Stimulated activated CD4-positive, alpha-beta T cell treated with anti-CD3 and anti-CD28 coated beads, TNF-alpha, amount 100 ng/mL, for 1 hour (primary cell): ENCODE measurements around the gene REL.
"Not testable (repeated sequence)": the region's sequence is repeated elsewhere in the genome, so short reads cannot be mapped to it uniquely, and the experiment has no call there.

ENCODE experiments used
- DNase-seq, 3 donors: peaks; one replicate each; pipeline ENCODE4 v3.0.0-alpha.2; 2020; ENCODE audit warnings: low read depth in 3 of 3, low spot score in 1 of 3

The REL gene

DNA sequence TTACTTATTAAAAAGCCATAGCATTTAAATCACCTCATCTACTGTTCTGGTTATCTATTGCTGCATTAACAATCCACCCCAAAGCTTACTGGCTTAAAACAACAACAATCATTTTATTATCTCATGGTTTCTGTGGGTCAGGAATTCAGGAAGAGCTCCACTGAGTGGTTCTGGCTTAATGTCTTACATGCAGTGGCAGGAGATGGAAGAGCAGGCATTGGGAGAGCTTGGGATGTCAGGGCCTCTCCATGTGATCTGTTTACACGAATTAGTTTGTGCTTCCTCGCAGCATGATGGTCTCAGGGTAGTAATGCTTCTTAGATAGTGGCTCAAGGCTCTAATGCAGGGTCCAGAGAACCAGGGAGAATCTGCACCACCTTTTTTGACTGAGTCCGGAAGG, 14.4 kb upstream of the REL start:
- DNase-seq, result no peak

DNA sequence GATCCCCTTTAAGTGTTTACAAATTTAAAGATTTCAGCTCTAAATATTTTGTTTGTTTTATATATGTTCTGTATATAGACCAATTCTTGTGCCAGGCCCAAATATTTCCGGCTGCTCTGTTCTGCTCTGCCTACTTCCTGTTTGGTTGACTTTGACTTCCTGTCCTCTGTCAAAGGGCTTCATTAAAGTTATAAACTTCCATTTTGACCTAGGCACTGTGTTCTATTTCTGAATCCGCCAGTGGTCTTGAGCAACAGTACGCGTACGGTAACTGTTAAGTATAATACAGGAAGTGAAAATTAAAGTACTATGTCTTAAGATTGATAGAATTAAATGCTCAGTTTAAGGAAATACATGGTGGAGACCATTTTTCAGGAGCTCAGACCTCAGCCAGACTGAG, 13.5 kb upstream of the REL start:
- DNase-seq, result no peak

DNA sequence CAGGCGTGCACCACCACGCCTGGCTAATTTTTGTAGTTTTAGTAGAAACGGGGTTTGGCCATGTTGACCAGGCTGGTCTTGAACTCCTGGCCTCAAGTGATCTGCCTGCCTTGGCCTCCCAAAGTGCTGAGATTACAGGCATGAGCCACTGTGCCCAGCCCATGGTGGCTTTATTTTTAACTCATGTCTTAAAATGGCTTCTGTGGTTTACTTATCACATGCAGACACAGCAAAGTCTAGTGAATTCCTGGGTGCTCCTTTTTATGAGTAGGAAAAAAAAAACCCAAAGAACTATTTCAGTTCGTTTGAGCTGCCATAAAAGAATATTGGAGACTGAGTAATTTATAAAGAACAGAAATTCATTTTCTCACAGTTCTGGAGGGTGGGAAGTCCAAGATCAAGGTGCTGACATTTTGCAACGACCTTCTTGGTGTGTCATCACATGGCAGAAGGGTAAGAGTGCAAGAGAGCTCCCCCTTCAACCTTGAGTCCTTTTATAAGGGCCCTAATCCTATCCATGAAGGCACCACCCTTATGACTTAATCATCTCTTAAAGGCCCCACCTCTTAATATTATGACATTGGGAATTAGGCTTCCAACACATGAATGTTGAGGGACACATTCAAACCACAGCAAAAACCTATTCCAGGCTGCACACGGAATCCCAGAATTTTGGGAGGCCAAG, 12.6 kb upstream of the REL start:
- DNase-seq, result no peak

DNA sequence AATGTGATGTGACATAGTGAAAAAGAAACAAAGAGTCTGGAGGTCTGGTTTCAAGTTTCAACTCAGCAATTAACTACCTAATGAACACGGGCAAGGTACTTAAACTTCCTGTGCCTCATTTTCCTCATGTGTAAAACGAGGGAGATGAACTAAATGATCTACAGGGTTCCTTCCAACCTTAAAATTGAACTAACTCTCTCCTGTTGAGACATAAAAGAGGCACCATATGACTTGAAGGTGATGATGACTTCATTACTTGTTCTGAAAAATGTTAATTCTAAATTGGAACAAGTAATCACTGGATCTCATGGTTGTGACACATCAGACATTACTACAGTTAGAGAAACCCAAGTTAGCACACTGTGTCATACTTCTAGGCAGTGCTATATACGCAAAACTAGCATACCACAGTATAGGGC, 8.9 kb upstream of the REL start:
- no peak for DNase-seq

DNA sequence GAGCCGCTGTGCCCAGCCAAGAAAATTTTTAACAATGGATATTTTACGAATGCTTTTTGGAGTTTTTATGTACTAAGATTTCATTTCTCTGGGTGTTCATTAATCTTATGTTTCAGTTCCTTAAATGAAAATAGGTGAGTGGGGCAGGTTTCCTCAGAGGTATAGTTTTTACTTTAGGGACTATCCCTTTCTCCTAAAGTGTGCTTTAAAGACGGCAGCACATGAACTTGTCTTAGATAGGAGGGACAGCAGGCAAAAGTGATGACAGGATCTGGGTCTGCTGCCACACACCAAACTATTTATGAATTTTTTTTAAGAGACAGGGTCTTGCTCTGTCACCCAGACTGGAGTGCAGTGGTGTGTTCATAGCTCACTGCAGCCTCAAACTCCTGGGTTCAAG, 8.0 kb upstream of the REL start:
- no peak for DNase-seq

DNA sequence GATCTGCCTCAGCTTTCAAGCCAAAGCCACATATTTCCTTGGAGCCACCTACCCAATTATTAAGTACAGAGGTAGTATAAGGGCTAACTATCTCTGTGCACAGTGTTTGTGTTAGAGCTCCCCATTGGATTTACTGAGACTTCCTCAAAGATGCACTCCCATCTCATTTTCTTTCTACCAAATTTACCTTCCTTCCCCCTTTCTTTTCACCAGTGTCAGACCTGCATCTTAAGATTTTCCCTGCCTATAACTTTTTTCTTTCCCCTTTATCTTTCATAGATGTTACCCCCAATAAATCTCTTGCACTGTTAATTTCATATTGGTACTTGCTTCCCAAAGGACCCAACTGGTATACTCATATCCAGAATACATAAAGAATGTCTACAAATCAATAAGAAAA, 5.9 kb upstream of the REL start:
- no peak for DNase-seq

DNA sequence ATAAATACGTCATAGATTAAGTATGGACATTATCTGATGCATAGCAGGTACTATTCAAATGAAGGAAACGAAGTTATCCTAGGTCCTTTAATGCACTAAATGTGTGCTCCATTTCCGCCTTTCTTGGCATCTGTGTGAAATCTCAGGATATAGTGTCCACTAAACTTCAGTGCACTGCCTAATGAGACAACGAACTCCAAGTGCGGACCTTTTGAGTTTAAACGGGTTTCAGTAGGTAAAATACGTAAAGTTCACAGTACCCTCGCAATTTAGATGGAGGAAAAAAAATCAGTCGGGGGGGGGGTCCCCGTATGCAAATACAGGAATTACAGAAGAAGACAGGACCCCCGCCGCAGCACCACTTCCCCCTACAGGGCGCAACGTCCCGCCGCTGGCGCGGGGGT, 729 bp upstream of the REL start:
- DNase-seq, result no peak

DNA sequence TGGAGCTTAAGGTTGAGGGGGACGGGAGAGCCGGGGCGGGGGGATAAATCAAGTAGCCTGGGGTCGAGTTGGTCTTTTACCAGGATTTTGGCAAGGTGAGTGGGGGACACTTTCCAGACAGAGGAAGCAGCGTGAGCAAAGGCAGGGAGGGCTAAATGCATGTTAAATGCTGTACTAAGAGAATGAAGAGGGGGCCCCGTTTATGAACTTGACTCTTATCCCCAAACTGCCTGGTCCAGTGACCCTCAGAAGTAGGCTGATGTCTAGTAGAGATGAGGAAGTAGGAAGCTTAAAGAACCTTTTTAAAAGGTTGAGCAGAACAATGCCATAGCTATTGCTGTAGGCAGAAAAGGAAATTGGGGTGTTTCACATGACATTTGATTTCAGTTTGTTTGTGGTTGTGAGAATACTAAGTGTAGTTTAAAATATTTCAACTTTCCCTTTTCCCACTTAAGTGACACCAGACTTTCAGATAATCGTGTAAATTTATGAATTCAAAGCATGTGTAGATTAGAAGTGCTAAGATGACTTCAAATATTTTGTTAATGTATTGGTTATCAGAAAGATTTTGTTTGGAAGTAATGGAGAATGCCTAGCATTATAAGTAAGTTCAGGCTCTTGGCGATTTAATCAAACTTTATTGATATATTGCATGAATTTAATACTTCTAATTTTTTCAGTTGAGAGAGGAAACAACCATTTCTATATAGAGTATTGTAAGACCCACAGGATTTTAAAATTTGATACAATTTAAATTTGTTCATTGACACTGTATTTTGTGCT, 1.8 kb downstream of the REL start:
- no peak for DNase-seq

DNA sequence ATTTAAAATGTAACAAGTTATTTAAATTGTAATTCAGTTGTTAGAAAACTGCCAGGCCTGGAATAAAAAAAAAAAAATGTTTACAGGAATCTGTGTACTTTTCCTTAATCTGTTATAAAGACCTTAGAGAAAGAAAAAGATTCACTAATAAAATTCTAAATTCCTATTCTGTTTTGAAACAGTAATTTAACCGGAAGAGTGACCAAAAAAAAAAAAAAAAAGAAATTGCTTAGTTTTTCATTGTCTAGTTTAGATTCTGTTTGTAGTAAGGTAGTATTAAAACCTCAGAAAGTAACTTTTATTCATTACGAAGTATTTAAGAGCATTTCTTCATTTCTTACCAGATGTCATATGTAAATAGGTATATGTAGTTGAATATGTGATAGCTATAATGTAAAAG, 2.5 kb downstream of the REL start:
- no peak for DNase-seq

DNA sequence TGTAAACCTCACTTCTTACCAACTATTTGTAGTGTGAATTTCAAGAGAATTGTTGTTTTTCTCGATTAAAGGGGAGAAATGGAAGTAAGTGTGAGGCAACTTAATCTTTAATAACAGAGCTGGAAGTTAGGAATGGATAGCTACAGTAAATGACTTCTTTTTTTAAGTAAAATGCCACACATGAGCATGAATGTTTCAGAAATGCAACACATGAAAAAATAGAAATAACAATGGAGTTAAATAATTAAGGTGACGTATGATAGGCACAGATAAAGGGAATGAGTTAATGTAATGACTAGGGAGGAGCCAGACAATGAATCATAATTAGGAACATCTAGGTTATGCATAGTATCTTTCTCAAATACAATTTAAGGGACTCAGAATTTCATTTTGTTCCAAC, 3.4 kb downstream of the REL start:
- no peak for DNase-seq

DNA sequence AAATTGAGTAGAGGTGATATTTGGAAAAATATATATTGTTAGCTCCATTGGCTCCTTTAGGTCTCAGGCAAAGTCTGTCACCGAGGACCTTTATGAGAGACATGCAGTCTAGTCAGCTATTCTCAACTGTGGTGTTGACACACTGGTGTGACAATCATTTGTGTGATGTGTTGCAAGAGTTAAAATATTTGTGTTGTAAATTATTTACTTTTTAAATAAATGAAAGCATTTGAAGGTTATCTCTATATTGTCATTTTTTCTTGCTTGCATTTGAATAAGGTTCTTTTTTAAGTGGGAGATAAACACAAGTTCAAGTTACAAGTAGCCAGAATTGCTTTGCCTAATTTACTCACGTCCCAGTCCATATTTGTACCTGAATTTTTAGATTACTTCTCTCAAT, 4.3 kb downstream of the REL start:
- DNase-seq, result no peak

DNA sequence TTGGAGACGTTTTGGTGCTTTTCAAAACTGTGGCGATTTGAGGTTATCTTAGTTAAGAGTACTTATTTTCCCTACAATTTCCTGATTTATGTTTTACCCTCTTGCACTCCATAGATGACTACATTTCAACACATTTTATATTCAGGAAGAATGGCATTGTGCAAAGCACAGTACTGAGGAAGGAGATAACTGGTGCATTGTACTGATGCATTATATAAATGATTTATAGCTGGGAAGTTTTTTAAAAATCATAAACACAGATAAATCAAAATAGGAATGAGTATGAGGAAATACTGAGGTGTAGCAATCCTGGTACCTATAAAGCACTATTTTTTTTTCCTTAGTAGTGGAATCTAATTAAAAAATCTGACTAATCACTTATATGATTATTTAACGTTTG, 5.6 kb downstream of the REL start:
- no peak for DNase-seq

DNA sequence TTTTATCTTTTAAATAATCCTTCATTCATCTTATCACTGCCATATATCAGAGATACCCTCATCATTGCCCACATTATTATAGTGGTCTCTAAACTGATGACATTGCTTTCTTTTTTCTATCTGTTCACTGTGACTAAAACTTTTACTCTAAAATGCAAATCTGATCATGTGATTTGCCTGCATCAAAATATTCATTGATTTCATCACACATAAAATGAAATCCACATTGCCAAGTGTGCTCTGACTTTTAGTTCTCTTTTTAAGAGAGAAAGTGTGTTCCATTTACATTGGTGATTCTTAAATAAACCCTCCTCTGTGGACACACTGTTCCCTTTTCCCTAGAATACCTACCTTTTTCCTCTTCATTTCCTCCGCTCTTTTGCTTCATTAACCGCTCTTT, 7.5 kb downstream of the REL start:
- no peak for DNase-seq

DNA sequence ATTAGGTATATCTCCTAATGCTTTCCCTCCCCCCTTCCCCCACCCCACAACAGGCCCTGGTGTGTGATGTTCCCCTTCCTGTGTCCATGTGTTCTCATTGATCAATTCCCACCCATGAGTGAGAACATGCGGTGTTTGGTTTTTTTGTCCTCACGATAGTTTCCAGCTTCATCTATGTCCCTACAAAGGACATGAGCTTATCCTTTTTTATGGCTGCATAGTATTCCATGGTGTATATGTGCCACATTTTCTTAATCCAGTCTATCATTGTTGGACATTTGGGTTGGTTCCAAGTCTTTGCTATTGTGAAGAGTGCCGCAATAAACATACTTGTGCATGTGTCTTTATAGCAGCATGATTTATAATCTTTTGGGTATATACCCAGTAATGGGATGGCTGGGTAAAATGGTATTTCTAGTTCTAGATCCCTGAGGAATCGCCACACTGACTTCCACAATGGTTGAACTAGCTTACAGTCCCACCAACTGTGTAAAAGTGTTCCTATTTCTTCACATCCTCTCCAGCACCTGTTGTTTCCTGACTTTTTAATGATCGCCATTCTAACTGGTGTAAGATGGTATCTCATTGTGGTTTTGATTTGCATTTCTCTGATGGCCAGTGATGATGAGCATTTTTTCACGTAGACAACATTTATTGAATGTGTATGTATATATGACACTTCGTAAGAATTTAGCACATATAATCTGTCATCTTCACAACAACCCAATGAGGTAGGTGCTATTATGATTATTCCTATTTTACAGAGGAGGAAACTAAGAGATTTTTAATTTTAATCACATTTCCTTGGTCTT, 8.4 kb downstream of the REL start:
- DNase-seq, result not testable (repeated sequence)

DNA sequence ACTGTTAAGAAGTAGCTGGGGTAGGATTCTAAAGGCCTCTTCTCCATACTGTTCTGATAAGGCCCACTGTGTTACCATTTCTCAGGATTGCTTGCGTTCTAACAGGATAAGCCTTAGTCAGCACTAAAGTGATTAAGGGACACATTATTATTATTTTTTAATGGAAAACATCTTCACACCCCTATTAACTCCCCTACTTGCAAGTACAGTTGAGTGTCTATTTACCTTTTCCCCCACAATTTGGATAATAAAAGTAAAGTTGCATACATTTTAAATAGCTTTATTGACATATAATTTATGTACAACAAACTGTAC, 9.0 kb downstream of the REL start:
- DNase-seq, result no peak

DNA sequence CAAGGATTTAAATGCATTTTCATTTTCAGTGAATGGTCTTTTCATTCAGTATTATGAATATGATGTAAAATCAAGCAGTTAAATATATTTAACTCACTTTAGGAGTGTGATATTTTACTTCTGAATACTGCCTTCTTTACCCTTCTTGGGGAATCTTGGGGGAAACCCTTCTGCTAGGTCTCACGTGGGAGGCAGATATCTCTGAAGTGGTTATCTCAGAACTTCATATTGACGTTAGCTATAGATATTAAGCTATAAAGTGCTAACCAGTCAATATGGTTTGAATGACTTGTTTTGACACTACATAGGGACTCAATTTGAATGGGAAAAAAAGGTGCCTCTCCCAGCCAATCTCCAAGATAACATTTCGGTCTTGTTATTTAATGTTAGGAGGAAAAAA, 9.8 kb downstream of the REL start:
- DNase-seq, result no peak

DNA sequence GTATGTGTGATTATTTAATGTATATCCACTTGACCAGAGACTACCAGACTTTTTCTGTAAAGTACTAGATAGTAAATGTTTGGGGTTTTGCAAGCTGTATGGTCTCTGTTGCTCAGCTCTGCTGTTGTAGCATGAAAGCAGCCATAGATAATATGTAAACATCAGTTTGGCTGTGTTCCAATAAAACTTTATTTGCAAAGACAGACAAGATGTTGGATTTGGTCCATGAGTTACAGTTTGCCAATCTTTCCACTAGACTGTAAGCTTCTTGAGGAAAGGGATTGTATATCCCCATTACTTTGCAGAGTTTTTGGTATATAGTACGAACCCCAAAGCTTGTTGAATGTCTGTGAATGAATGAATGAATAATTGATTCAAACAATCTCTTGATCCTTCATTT, 17.2 kb downstream of the REL start:
- DNase-seq, result no peak

DNA sequence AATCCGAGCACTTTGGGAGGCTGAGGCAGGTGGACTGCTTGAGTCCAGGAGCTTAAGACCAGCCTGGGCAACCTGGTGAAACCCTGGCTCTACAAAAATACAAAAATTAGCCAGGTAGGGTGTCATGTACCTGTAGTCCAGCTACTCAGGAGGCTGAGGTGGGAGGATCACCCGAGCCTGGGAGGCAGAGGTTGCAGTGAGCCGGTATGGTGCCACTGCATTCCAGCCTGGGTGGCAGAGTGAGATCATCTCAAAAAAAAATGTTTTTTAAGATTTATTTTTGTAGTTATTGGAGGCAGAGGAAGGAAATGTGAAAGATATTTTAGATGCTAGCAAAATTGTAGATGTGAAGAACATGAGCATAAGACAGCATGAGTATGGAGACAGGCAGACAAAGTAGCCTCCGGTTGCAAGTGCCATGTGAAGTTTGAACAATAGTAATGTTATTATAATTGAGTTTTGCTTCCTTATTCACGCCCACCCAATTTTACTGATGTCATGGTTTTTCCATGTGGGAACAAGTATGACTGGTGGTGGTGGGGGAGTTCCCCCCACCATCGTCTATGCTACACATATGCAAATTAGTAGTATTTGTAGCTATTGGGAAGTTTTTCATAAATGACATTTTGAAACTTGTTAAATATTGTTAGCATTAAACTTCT, 18.0 kb downstream of the REL start:
- no peak for DNase-seq

DNA sequence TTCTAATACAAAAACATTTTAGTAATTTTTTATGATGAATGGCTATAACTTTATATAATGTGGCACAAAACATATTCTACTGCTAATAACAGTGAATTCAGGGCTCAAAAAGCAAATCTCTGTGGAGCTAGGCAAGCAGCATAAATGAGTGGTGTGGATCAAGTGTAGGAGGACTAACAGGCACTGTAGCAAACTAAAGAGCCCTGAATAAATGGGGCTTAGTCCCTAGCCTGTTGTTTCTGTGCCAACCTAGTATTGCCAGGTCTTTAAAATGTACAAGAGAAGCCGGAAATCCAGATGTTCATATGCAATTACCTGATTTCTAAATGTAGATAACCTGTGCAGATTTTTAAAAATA, 18.5 kb downstream of the REL start:
- no peak for DNase-seq

DNA sequence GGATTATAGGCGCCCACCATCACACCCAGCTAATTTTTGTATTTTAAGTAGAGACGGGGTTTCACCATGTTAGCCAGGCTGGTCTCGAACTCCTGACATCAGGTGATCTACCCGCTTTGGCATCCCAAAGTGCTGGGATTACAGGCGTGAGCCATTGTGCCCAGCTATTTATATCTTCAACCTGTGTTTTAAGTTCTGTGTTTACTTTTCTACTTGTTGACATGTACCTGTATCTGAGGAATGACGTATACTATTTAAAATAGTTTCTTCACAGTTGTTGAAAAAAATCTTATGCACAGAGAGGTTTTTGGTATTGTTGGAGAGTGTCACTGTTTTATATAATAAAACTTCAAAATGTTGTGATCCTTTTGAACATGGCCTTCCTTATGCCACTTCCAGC, 19.9 kb downstream of the REL start:
- not testable (repeated sequence) for DNase-seq

DNA sequence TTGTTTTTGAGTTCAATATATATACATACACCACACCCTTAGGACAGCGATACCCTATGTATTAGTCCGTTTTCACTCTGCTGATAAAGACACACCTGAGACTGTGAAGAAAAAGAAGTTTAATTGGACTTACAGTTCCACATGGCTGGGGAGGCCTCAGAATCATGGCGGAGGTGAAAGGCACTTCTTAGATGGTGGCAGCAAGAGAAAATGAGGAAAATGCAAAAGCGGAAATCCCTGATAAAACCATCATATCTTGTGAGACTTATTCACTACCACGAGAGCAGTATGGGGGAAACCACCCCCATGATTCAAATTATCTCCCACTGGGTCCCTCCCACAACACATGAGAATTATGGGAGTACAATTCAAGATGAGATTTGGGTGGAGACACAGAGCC, 24.5 kb downstream of the REL start:
- not testable (repeated sequence) for DNase-seq

DNA sequence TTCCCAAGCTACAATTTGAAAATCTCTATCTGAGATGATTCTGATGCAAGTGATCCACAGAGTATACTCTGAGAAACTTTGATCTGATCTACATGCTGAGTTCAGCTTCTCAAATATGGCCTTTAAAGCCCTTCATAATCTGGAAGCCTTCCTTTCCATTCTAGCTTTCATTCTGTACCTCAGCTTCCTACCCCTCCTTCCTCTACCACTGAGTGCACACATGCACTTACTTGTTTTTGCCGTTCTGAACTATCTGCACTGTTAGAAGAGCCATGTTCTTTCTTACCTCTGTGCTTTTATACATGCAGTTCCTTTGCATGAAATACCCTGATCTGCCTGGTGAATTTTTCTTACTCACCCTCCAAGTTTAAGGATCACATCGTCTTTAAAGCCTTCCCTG, 25.0 kb downstream of the REL start:
- no peak for DNase-seq
